HL-60 (cell line): ENCODE measurements around the gene IL17RA.

ENCODE experiments used
- DNase-seq, 2 experiments: peaks; one replicate each; pipeline ENCODE4 v3.0.0-alpha.2; 2010 to 2020; ENCODE audit warnings: low read depth in 1 of 2, low spot score in 1 of 2
- H3K27ac ChIP-seq: fragments of 250-450 bp; sonication (Bioruptor Pico); replicated peaks from 2 replicates; pipeline ENCODE4 v1.5.1; 2020; ENCODE audit warnings: mild to moderate bottlenecking, moderate library complexity
- H3K27me3 ChIP-seq: fragments of 250-450 bp; sonication (Bioruptor Pico); 2 replicates; pipeline ENCODE4 v1.5.1; 2021; ENCODE audit warnings: mild to moderate bottlenecking, moderate library complexity; ENCODE audit not compliant: insufficient read depth, poor library complexity, severe bottlenecking
- H3K4me3 ChIP-seq: replicated peaks from 2 replicates; pipeline ENCODE4 v1.5.1; 2011; ENCODE audit warnings: mild to moderate bottlenecking, control low read depth, low read length; ENCODE audit not compliant: insufficient read depth
- GABPA ChIP-seq: IDR thresholded peaks from 2 replicates; pipeline ENCODE4 v1.6.1; 2012; ENCODE audit warnings: low read depth
- POLR2AphosphoS5 ChIP-seq: IDR thresholded peaks from 2 replicates; pipeline ENCODE4 v1.6.1; 2012; ENCODE audit warnings: low read depth
- REST ChIP-seq: IDR thresholded peaks from 2 replicates; pipeline ENCODE4 v1.6.1; 2012; ENCODE audit warnings: low read depth; ENCODE audit not compliant: insufficient replicate concordance
- SPI1 ChIP-seq: IDR thresholded peaks from 2 replicates; pipeline ENCODE4 v1.6.1; 2012; ENCODE audit warnings: low read depth, mild to moderate bottlenecking, borderline replicate concordance
- TF ChIP-seq, protein P1 (sequence below): IDR thresholded peaks from one replicate; pipeline ENCODE4 v1.5.1; 2011; ENCODE audit warnings: low read length, control low read depth, inconsistent platforms; ENCODE audit not compliant: insufficient read depth

IL17RA gene

GRCh38 chr22:17043521-17043920 is 41.3 kb upstream of the IL17RA start:
- no peak for TF ChIP-seq POLR2AphosphoS5
- TF ChIP-seq SPI1 = no peak
- TF ChIP-seq REST = no peak
- TF ChIP-seq GABPA = no peak
- H3K27me3 ChIP-seq = no peaks in the 10 kb centered on the region
- DNase-seq = no peak
- H3K27ac ChIP-seq = no peak overlapping the region
- no peak overlapping the region for H3K4me3 ChIP-seq

DNA sequence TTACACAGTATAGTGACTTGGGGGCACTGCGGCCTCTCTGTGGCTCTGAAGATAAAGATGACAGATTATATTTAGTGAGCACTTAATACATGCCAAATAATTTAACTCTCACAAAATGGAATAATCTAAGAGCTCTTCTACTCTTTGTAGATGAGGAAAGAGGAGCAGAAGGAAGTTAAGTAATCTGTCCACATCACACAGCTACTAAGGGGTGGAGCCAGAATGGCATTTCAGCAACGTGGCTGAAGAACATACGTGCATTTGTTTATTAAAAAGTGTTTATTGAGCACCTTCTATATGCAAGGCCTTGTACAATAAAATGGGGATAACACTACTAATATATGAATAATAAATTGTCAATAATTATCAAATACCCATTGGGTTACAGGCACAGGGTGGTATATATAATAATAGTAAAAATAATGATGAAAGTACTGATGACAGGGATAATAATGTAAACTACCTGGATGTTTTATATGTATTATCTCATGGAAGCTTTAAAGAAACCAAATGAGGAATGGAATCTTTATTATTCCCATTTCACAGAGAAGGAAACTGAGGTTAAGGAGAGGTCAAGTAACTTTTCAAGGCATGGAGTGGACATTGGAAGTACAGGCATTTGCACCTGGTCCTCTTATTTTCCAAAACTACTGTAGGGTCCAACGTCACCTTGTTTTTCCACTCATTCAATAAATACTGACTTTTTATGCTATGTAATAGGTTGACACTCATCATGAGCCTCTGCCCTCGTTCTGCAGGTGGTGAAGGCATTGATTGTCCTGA is 38.0 kb upstream of the IL17RA start:
- Histone ChIP-seq H3K4me3 (no peak overlapping the region), H3K27ac (peak overlapping the region; percentile 24; the same call in 1 of the 2 replicates), H3K27me3 (no peaks in the 10 kb centered on the region)
- DNase-seq = peak; percentile 23 to 64
- TF ChIP-seq GABPA = no peak
- TF ChIP-seq REST = no peak
- TF ChIP-seq POLR2AphosphoS5 = no peak
- TF ChIP-seq, protein P1, sequence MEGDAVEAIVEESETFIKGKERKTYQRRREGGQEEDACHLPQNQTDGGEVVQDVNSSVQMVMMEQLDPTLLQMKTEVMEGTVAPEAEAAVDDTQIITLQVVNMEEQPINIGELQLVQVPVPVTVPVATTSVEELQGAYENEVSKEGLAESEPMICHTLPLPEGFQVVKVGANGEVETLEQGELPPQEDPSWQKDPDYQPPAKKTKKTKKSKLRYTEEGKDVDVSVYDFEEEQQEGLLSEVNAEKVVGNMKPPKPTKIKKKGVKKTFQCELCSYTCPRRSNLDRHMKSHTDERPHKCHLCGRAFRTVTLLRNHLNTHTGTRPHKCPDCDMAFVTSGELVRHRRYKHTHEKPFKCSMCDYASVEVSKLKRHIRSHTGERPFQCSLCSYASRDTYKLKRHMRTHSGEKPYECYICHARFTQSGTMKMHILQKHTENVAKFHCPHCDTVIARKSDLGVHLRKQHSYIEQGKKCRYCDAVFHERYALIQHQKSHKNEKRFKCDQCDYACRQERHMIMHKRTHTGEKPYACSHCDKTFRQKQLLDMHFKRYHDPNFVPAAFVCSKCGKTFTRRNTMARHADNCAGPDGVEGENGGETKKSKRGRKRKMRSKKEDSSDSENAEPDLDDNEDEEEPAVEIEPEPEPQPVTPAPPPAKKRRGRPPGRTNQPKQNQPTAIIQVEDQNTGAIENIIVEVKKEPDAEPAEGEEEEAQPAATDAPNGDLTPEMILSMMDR = no peak
- TF ChIP-seq SPI1 = no peak

DNA sequence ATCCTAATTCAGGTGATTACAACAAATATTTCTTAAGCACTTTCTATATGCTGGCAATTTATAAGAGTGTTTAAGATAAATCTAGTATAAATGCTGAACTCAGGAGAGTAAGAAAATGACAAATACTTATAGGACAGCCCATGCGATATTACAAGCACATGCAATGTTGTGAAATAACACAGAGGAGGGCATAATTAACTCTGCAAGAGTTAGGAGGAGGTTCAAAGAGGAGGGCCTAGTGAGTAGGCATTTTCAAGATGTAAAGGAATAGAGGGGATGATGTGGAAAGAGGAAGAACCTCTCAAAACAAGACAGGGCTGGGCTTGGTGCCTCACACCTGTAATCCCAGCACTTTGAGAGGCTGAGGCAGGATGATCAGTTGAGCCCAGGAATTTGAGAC is 37.1 kb upstream of the IL17RA start:
- H3K27me3 ChIP-seq = no peaks in the 10 kb centered on the region

DNA sequence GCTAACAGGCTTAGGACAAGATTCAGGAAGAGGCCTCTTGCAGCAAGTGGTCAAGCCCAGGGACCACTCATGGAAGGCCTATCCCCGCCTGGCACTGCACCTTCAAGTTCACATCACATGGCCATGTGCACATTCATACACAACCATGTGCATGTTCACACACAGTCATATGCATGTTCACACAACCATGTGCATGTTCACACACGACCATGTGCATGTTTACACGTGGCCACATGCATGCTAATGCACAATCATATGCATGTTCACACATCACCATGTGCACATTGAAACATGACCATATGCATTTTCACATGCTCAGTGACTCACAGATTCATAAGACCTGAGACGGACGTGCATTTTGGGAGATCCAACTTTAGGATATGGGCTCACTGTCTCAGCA is 28.7 kb upstream of the IL17RA start:
- Histone ChIP-seq H3K4me3 (no peak overlapping the region), H3K27me3 (no peaks in the 10 kb centered on the region), H3K27ac (no peak overlapping the region)
- TF ChIP-seq REST (no peak), SPI1 (no peak), POLR2AphosphoS5 (no peak), GABPA (no peak)
- TF ChIP-seq, protein P1 = no peak
- DNase-seq = no peak

More for the DNA sequence above, 37.1 kb upstream of the IL17RA start:
- Histone ChIP-seq H3K4me3 (no peak overlapping the region), H3K27ac (peak overlapping the region; percentile 24; the same call in 1 of the 2 replicates)
- TF ChIP-seq, protein P1 = no peak
- peak; percentile 60 to 68 for DNase-seq
